ENCODE data around the gene BTF3L4. TPM values are rescaled to one million over a fixed set of nuclear protein-coding genes. Genes with fewer than 3 reads are reported as not detected.

BTF3L4 gene
- total RNA-seq, 2 experiments from 2014 or later: 25.5 to 49.0 TPM

DNA sequence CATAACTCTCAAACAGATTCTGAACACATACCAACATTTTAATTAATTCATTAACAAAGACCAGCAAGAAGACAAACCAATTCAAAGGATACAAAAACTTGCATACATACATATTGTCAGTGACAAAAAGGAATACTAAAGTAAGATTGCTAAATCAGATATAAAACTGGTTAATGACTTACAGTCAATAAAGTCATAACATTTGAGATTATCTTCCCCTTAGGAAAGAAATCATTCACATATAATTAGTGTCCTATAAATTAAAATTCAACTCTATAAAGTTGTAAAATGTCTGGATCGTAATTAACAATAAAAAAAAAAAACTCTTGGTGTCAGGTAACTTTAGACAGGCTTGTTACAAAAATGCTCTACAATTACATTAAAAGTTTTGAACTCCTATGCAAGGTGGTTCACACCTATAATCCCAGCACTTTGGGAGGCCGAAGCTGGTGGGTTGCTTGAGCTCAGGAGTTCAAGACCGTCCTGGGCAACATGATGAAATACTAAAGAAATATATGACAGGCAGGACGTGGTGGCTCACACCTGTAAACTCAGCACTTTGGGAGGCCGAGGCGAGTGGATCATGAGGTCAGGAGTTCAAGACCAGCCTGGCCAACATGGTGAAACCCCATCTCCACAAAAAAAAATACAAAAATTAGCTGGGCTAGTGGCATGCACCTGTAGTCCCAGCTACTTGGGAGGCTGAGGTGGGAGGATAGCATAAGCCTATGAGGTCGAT is 47.9 kb upstream of the BTF3L4 start:
- H2AFZ ChIP-seq (ENCODE audit: low read length): no peak overlapping the region
- H3K4me1 ChIP-seq (ENCODE audit: insufficient read depth, low read length, poor library complexity, severe bottlenecking): no peaks in the 10 kb centered on the region
- H3K79me2 ChIP-seq (ENCODE audit: insufficient read depth, low read depth, low read length): no peaks in the 10 kb centered on the region
- no peaks in the 10 kb centered on the region for H3K36me3 ChIP-seq (ENCODE audit: insufficient read depth, low read length)
- no peak for DNase-seq (ENCODE audit: low spot score)
- intact Hi-C loops (cut with micrococcal nuclease; ENCODE audit: unreplicated experiment): no loop called here
- H3K4me2 ChIP-seq (ENCODE audit: low read length): no peak overlapping the region
- H3K4me3 ChIP-seq (ENCODE audit: low read depth, low read length, poor library complexity, severe bottlenecking): no peak overlapping the region
- H4K20me1 ChIP-seq (ENCODE audit: insufficient read depth, low read length): no peaks in the 10 kb centered on the region
- H3K9me3 ChIP-seq (ENCODE audit: low read length): no peaks in the 10 kb centered on the region
- no peaks in the 10 kb centered on the region for H3K9me2 ChIP-seq (ENCODE audit: insufficient read depth, low read length)
- no peak overlapping the region for H3K27ac ChIP-seq (ENCODE audit: low read depth, low read length, poor library complexity, severe bottlenecking)
- ChIA-PET CTCF (ENCODE audit: unreplicated experiment) (no interaction called here), POLR2A (no interaction called here)
- no peak for TF ChIP-seq EZH2phosphoT487 (IDR thresholded peaks at IDR 0.05; ENCODE audit: borderline replicate concordance, low read depth, low read length)
- TF ChIP-seq, protein P1, sequence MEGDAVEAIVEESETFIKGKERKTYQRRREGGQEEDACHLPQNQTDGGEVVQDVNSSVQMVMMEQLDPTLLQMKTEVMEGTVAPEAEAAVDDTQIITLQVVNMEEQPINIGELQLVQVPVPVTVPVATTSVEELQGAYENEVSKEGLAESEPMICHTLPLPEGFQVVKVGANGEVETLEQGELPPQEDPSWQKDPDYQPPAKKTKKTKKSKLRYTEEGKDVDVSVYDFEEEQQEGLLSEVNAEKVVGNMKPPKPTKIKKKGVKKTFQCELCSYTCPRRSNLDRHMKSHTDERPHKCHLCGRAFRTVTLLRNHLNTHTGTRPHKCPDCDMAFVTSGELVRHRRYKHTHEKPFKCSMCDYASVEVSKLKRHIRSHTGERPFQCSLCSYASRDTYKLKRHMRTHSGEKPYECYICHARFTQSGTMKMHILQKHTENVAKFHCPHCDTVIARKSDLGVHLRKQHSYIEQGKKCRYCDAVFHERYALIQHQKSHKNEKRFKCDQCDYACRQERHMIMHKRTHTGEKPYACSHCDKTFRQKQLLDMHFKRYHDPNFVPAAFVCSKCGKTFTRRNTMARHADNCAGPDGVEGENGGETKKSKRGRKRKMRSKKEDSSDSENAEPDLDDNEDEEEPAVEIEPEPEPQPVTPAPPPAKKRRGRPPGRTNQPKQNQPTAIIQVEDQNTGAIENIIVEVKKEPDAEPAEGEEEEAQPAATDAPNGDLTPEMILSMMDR (conservative IDR thresholded peaks at IDR 0.05; ENCODE audit: low read length): no peak
- no TSS peak for BruUV-seq (replicated peaks)

DNA sequence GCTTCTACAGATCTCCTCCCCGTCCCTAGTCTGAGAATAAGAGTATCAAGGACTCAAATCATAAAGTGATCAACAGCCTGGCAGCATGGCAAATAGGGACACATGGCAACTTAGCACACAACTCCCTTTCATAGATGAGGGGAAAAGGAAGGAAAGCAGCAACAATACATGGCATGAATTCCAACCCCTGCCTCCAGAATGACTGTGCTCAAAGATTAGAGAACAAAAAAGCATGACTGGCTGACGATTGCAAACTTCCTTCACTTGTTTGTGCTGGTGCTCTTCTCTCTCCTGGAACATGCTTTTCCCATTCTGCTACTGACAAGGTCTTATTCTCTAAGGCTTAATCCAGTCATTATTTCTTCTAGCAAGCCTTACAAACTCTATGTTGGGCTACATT is 34.0 kb upstream of the BTF3L4 start:
- no peaks in the 10 kb centered on the region for H3K9me3 ChIP-seq (ENCODE audit: low read length)
- TF ChIP-seq EZH2phosphoT487 (IDR thresholded peaks at IDR 0.05; ENCODE audit: borderline replicate concordance, low read depth, low read length): no peak
- TF ChIP-seq, protein P1 (conservative IDR thresholded peaks at IDR 0.05; ENCODE audit: low read length): no peak
- H3K4me2 ChIP-seq (ENCODE audit: low read length): no peak overlapping the region
- no TSS peak for BruUV-seq (replicated peaks)
- CTCF ChIA-PET (ENCODE audit: unreplicated experiment): no interaction called here
- no peaks in the 10 kb centered on the region for H3K4me1 ChIP-seq (ENCODE audit: insufficient read depth, low read length, poor library complexity, severe bottlenecking)
- H3K9me2 ChIP-seq (ENCODE audit: insufficient read depth, low read length): no peaks in the 10 kb centered on the region
- intact Hi-C loops (cut with micrococcal nuclease; ENCODE audit: unreplicated experiment): no loop called here
- H3K79me2 ChIP-seq (ENCODE audit: insufficient read depth, low read depth, low read length): no peaks in the 10 kb centered on the region
- no peak overlapping the region for H3K4me3 ChIP-seq (ENCODE audit: low read depth, low read length, poor library complexity, severe bottlenecking)
- POLR2A ChIA-PET: interaction anchor here (0.7 kb wide), 2 partner anchors 17 to 142 kb away, joined by 3 to 4 read pairs; no protein-coding TSS in a partner anchor
- peaks cover 64% of the 10 kb centered on the region for H3K36me3 ChIP-seq (ENCODE audit: insufficient read depth, low read length)
- no peak overlapping the region for H3K27ac ChIP-seq (ENCODE audit: low read depth, low read length, poor library complexity, severe bottlenecking)
- H2AFZ ChIP-seq (ENCODE audit: low read length): no peak overlapping the region
- H4K20me1 ChIP-seq (ENCODE audit: insufficient read depth, low read length): no peaks in the 10 kb centered on the region
- DNase-seq (ENCODE audit: low spot score): no peak

GRCh38 chr1:52026278-52026677 is 29.8 kb upstream of the BTF3L4 start:
- H3K27ac ChIP-seq (ENCODE audit: low read depth, low read length, poor library complexity, severe bottlenecking): no peak overlapping the region
- H2AFZ ChIP-seq (ENCODE audit: low read length): no peak overlapping the region
- intact Hi-C loops (cut with micrococcal nuclease; ENCODE audit: unreplicated experiment): no loop called here
- no peak for TF ChIP-seq EZH2phosphoT487 (IDR thresholded peaks at IDR 0.05; ENCODE audit: borderline replicate concordance, low read depth, low read length)
- BruUV-seq (replicated peaks): no TSS peak
- H3K4me3 ChIP-seq (ENCODE audit: low read depth, low read length, poor library complexity, severe bottlenecking): no peak overlapping the region
- H3K9me3 ChIP-seq (ENCODE audit: low read length): no peaks in the 10 kb centered on the region
- H3K4me2 ChIP-seq (ENCODE audit: low read length): no peak overlapping the region
- ChIA-PET POLR2A (interaction anchor here (0.7 kb wide), 1 partner anchor 214 kb away, joined by 3 read pairs; no protein-coding TSS in a partner anchor), CTCF (ENCODE audit: unreplicated experiment) (no interaction called here)
- no peaks in the 10 kb centered on the region for H3K9me2 ChIP-seq (ENCODE audit: insufficient read depth, low read length)
- no peaks in the 10 kb centered on the region for H4K20me1 ChIP-seq (ENCODE audit: insufficient read depth, low read length)
- peaks cover 18% of the 10 kb centered on the region; the same call in 1 of the 2 replicates for H3K79me2 ChIP-seq (ENCODE audit: insufficient read depth, low read depth, low read length)
- peaks cover 67% of the 10 kb centered on the region for H3K36me3 ChIP-seq (ENCODE audit: insufficient read depth, low read length)
- peaks cover 15% of the 10 kb centered on the region for H3K4me1 ChIP-seq (ENCODE audit: insufficient read depth, low read length, poor library complexity, severe bottlenecking)
- DNase-seq (ENCODE audit: low spot score): no peak

Measured in OCI-LY7 (cell line).